Smooth muscle cell (in vitro differentiated cells): ENCODE results near the gene MRGPRX4. TPM values are rescaled to one million over a fixed set of nuclear protein-coding genes. Genes with fewer than 3 reads are reported as not detected.

Source experiments
- DNase-seq: peaks from one replicate; lab custom pipeline; 2025; ENCODE audit not compliant: unreplicated experiment; lab: John Stamatoyannopoulos, UW
- H2AFZ ChIP-seq: fragments of 200-600 bp; sonication (generic); 2 replicates; pipeline ENCODE4 v1.6.0; 2016; ENCODE audit warnings: antibody characterized with exemption, low read depth, mild to moderate bottlenecking
- H3F3A ChIP-seq: fragments of 200-600 bp; sonication (generic); 2 replicates; pipeline ENCODE4 v1.6.0; 2017; ENCODE audit warnings: antibody characterized with exemption, low read depth
- H3K27ac ChIP-seq: fragments of 200-600 bp; sonication (generic); 2 replicates; pipeline ENCODE4 v1.5.1; 2016; ENCODE audit warnings: low read depth, mild to moderate bottlenecking
- H3K27me3 ChIP-seq: fragments of 200-600 bp; sonication (generic); 2 replicates; pipeline ENCODE4 v1.6.1; 2016; ENCODE audit warnings: low read depth, mild to moderate bottlenecking
- H3K36me3 ChIP-seq: fragments of 200-600 bp; sonication (generic); 2 replicates; pipeline ENCODE4 v1.5.1; 2016; ENCODE audit warnings: low read depth
- H3K4me1 ChIP-seq: fragments of 200-600 bp; sonication (generic); 2 replicates; pipeline ENCODE4 v1.5.1; 2016; ENCODE audit warnings: low read depth
- H3K4me2 ChIP-seq: fragments of 200-600 bp; sonication (generic); 2 replicates; pipeline ENCODE4 v1.6.0; 2016; ENCODE audit warnings: mild to moderate bottlenecking
- H3K4me3 ChIP-seq: fragments of 200-600 bp; sonication (generic); 2 replicates; pipeline ENCODE4 v1.5.1; 2016; ENCODE audit warnings: mild to moderate bottlenecking
- H3K79me2 ChIP-seq: fragments of 200-600 bp; sonication (generic); 2 replicates; pipeline ENCODE4 v1.6.0; 2016; ENCODE audit warnings: low read depth, mild to moderate bottlenecking
- H3K9ac ChIP-seq: fragments of 200-600 bp; sonication (generic); 2 replicates; pipeline ENCODE4 v1.6.0; 2016; ENCODE audit warnings: low read depth
- H3K9me3 ChIP-seq: fragments of 200-600 bp; sonication (generic); replicated peaks from 2 replicates; pipeline ENCODE4 v1.5.1; 2016; ENCODE audit warnings: low read depth
- H4K20me1 ChIP-seq: fragments of 200-600 bp; sonication (generic); 2 replicates; pipeline ENCODE4 v1.6.0; 2016; ENCODE audit warnings: low read depth
- WGBS: methylation state at CpG from one replicate; pipeline ENCODE4 v1.1.7; 2016; ENCODE audit warnings: low lambda C conversion rate; 5-methylcytosine and 5-hydroxymethylcytosine counted together
- polyA plus RNA-seq: library from polyadenylated mRNA; unstranded; fragments of >200 nt; fragmentation: Nextera tagmentation; extraction: Ambion mirVana; gene quantifications from 2 replicates; pipeline ENCODE4 v1.2.1, GENCODE V29; 2016
- total RNA-seq: library from RNA; depleted of rRNA; stranded (reverse); fragments of >200 nt; gene quantifications from 2 replicates; pipeline ENCODE4 v1.2.3, GENCODE V29; 2014
- TF ChIP-seq, protein P1 (sequence below): fragments of 200-600 bp; sonication (generic); IDR thresholded peaks from 2 replicates; pipeline ENCODE4 v1.5.1; 2017; ENCODE audit warnings: borderline replicate concordance, mild to moderate bottlenecking, antibody characterized with exemption; ENCODE audit not compliant: insufficient read depth, poor library complexity, severe bottlenecking

The MRGPRX4 gene
- total and polyA plus RNA-seq, 2 experiments from 2014 or later, result not detected

GRCh38 chr11:18204220-18204619 lies 31.6 kb downstream of the MRGPRX4 start:
- no peak overlapping the region for H3K4me2 ChIP-seq
- H3K36me3 ChIP-seq, result no peaks in the 10 kb centered on the region
- H3K9ac ChIP-seq, result no peak overlapping the region
- no peaks in the 10 kb centered on the region for H4K20me1 ChIP-seq
- 89% methylated on average over 3 of the region's 3 CpGs for WGBS
- no peaks in the 10 kb centered on the region for H3K4me1 ChIP-seq
- H3F3A ChIP-seq, result no peaks in the 10 kb centered on the region
- no peaks in the 10 kb centered on the region for H3K9me3 ChIP-seq
- no peak overlapping the region for H2AFZ ChIP-seq
- H3K79me2 ChIP-seq, result no peaks in the 10 kb centered on the region
- H3K27ac ChIP-seq, result no peak overlapping the region
- no peak overlapping the region for H3K4me3 ChIP-seq
- TF ChIP-seq, protein P1, sequence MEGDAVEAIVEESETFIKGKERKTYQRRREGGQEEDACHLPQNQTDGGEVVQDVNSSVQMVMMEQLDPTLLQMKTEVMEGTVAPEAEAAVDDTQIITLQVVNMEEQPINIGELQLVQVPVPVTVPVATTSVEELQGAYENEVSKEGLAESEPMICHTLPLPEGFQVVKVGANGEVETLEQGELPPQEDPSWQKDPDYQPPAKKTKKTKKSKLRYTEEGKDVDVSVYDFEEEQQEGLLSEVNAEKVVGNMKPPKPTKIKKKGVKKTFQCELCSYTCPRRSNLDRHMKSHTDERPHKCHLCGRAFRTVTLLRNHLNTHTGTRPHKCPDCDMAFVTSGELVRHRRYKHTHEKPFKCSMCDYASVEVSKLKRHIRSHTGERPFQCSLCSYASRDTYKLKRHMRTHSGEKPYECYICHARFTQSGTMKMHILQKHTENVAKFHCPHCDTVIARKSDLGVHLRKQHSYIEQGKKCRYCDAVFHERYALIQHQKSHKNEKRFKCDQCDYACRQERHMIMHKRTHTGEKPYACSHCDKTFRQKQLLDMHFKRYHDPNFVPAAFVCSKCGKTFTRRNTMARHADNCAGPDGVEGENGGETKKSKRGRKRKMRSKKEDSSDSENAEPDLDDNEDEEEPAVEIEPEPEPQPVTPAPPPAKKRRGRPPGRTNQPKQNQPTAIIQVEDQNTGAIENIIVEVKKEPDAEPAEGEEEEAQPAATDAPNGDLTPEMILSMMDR, result no peak
- no peaks in the 10 kb centered on the region for H3K27me3 ChIP-seq
- no peak for DNase-seq

DNA sequence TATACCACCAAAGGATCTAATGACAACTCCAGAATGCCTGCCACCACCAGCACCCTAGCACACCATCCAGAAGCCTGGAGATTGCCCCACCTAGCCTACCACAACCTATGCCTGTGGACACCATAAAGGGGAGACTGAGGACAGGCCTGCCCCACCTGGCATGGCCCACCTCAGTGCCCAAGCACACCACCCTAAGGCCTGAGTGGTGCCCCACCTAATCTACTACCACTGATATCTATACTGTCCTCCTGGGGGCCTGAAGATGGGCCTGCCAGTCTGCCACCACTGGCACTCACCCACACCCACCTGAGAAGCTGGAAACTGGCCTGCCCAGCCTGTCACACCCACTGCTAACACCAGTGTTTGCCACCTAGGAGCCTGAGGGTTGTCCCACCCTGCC lies 32.1 kb downstream of the MRGPRX4 start:
- Histone ChIP-seq H3K4me2 (no peak overlapping the region), H3F3A (no peaks in the 10 kb centered on the region), H3K4me1 (no peaks in the 10 kb centered on the region), H3K4me3 (no peak overlapping the region), H3K9me3 (no peaks in the 10 kb centered on the region), H3K27me3 (no peaks in the 10 kb centered on the region), H3K27ac (no peak overlapping the region), H4K20me1 (no peaks in the 10 kb centered on the region), H3K36me3 (no peaks in the 10 kb centered on the region), H3K79me2 (no peaks in the 10 kb centered on the region), H2AFZ (no peak overlapping the region), H3K9ac (no peak overlapping the region)
- TF ChIP-seq, protein P1, result no peak
- no peak for DNase-seq

DNA sequence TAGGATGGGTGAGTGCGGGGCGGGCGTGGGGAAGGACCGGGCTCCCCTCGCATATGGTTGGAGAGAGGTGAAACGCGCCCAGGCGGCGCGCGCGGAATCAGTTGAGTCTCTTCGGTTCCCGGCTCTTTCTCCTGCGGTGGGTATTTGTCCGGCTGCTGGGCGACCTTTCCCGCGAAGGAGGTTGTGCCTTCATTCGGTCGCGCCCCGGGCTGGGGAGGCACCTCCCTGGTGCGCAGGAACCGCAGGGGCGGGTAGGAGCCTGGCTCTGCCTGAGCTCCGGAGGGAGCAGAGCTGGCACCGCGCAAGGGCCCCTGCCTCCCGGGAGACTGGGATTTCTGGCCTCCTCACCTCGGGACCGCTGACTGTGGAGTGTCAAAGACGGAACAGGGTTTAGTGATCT lies 36.4 kb downstream of the MRGPRX4 start:
- 98% methylated on average over 33 of the region's 33 CpGs for WGBS
- no peaks in the 10 kb centered on the region for H3K4me1 ChIP-seq
- no peaks in the 10 kb centered on the region for H3K27me3 ChIP-seq
- no peak overlapping the region for H3K9ac ChIP-seq
- H4K20me1 ChIP-seq, result no peaks in the 10 kb centered on the region
- no peak for DNase-seq
- no peaks in the 10 kb centered on the region for H3K9me3 ChIP-seq
- H3K27ac ChIP-seq, result no peak overlapping the region
- H3K79me2 ChIP-seq, result no peaks in the 10 kb centered on the region
- H3K4me2 ChIP-seq, result no peak overlapping the region
- TF ChIP-seq, protein P1, result no peak
- H3K36me3 ChIP-seq, result no peaks in the 10 kb centered on the region
- H2AFZ ChIP-seq, result no peak overlapping the region
- no peak overlapping the region for H3K4me3 ChIP-seq
- no peaks in the 10 kb centered on the region for H3F3A ChIP-seq

DNA sequence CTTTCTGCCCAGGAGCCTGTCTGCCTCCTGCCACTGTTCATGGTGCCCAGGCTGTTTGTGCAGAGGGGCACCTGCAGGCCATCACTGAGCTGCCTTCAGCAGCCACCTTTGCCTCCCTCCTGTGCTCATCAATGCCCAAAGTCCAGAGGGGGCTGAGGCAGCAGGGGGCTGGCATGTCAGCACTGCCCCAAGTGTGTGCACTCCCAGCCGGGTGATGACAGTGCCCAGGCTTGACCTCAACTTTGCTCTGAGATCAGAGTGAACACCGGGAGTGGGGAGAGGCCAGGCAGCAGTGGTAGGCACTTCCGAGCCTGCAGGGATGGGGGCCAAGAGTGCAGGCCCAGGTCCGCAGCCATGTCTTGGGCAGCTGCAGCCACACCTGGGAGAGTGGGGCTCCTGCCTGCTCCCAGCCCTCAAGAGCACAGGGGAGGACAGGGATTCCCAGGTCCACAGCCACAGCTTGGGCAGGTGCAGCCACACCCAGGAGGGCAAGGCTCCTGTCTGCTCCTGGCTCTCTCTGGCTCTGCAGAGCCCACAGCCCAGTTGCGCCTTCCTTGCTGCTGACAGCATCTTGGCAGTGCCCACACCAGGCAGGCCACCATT lies 48.7 kb downstream of the MRGPRX4 start:
- WGBS, result 88% methylated on average over 5 of the region's 5 CpGs
- Histone ChIP-seq H3K79me2 (no peaks in the 10 kb centered on the region), H2AFZ (no peak overlapping the region), H3K4me3 (no peak overlapping the region), H3K9me3 (no peaks in the 10 kb centered on the region), H3F3A (no peaks in the 10 kb centered on the region), H3K4me2 (no peak overlapping the region), H3K9ac (no peak overlapping the region), H3K4me1 (no peaks in the 10 kb centered on the region), H4K20me1 (no peaks in the 10 kb centered on the region), H3K27me3 (peaks cover 28% of the 10 kb centered on the region), H3K36me3 (no peaks in the 10 kb centered on the region), H3K27ac (no peak overlapping the region)
- TF ChIP-seq, protein P1, result no peak
- DNase-seq, result no peak
